Measurements from ENCODE around the gene SUPT3H. TPM values are rescaled to one million over a fixed set of nuclear protein-coding genes. Genes with fewer than 3 reads are reported as not detected.

Gene SUPT3H
- total and polyA plus RNA-seq, 2 of the 13 experiments (the other 11 are each of a cell fraction or from before 2014, with no cell fraction given): 11.9 to 36.1 TPM

DNA sequence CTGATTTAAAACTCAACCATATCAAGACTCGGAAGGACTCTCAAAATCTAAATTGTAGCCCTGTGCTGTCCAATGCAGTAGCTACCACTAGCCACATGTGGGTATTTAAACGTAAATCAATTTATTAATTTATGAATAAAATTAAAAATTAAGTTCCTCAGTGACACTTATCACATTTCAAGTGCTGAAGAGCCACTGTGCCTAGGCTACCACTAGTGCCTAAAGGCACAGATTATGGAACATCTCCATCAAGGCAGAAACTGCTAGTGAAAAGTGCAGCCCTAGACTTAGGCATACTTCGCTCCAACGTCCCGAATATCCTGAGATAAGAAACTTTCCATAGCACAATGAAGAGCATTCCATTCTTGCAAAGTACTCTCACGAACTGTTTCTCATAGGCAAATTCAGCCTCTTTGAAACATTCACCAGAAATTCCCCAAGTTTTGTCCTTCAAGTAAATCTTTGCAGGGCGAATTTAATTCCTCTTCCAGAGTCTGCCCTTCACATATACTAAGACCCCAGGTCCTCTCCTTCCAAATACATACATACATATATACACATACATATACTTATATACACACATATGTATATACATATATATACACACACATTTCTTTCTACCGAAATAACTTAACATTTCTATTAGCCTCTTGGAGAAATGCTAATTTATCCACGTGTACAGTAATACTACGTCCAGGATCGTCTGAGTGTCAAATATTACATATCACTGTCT, 1.3 kb downstream of the SUPT3H start:
- Histone ChIP-seq H3K27ac (ENCODE audit: extremely low read length, insufficient read depth, low read length) (peak overlapping the region; percentile 96), H3K4me2 (ENCODE audit: low read depth, low read length) (peak overlapping the region; percentile 94), H4K20me1 (ENCODE audit: insufficient read depth, low read length) (no peaks in the 10 kb centered on the region), H3K4me3 (replicated peaks in 1 of 3; ENCODE audit: insufficient read depth in 1 of 3, low read depth in 2 of 3, low read length in 3 of 3) (peak overlapping the region; percentile 79 to 81 (median 80)), H3K9ac (ENCODE audit: insufficient read depth, low read depth, low read length) (peak overlapping the region; percentile 85), H3K36me3 (replicated peaks in 1 of 2; ENCODE audit: control insufficient read depth in 1 of 2, insufficient read depth in 2 of 2, low read length in 2 of 2) (no peaks in the 10 kb centered on the region), H3K79me2 (ENCODE audit: insufficient read depth, low read length) (peaks cover 38% of the 10 kb centered on the region), H3K27me3 (ENCODE audit: control insufficient read depth in 1 of 2, insufficient read depth in 2 of 2, low read length in 2 of 2) (no peaks in the 10 kb centered on the region; a peak in 1 of 5 replicates), H3K4me1 (ENCODE audit: insufficient read depth, low read length) (peaks cover 40% of the 10 kb centered on the region), H3K9me3 (ENCODE audit: low read length) (no peaks in the 10 kb centered on the region), H2AFZ (ENCODE audit: low read length) (peak overlapping the region; percentile 80)
- intact Hi-C loops (cut with micrococcal nuclease; ENCODE audit: unreplicated experiment): loop anchor here (5.0 to 10.0 kb wide), 3 partner anchors 179 to 719 kb away; no protein-coding TSS in a partner anchor
- 22% methylated on average over 11 of the region's 11 CpGs for WGBS (ENCODE audit: low lambda C conversion rate)
- POLR2A ChIA-PET: interaction anchor here (0.8 to 2.2 kb wide), 5 partner anchors 11 to 721 kb away, joined by 3 to 9 read pairs (median 5); no protein-coding TSS in a partner anchor
- CTCF ChIA-PET (ENCODE audit: low intra/inter-chr PET ratio, low total read pairs): no interaction called here
- no peak for ATAC-seq
- in situ Hi-C loops (cut with HindIII; ENCODE audit: extremely low pct_ligation_motif_present, low pct_unique_long_range_greater_than_20kb): no loop called here
- no peak for DNase-seq (ENCODE audit: low spot score)
- no peak for FAIRE-seq
- BruUV-seq (replicated peaks): no TSS peak
- TF ChIP-seq BRCA1 (CRISPR knock-in tag; IDR thresholded peaks at IDR 0.05) (no peak), SOX5 (CRISPR knock-in tag; IDR thresholded peaks at IDR 0.05; ENCODE audit: borderline replicate concordance) (no peak), SMYD3 (CRISPR knock-in tag; IDR thresholded peaks at IDR 0.05) (no peak), TEAD3 (CRISPR knock-in tag; optimal IDR thresholded peaks at IDR 0.05; ENCODE audit: borderline replicate concordance) (peak; percentile 13), TCF12 (IDR thresholded peaks at IDR 0.05) (no peak), TCF12 (CRISPR knock-in tag; IDR thresholded peaks at IDR 0.05) (no peak), MZF1 (CRISPR knock-in tag; IDR thresholded peaks at IDR 0.05; ENCODE audit: borderline replicate concordance) (no peak), ZNF10 (CRISPR knock-in tag; IDR thresholded peaks at IDR 0.05; ENCODE audit: borderline replicate concordance, low read depth) (no peak), SP140L (CRISPR knock-in tag; IDR thresholded peaks at IDR 0.05; ENCODE audit: borderline replicate concordance) (0 out of 2 replicates have a peak, but pooled peaks have one; percentile 5), ZNF790 (CRISPR knock-in tag; IDR thresholded peaks at IDR 0.05; ENCODE audit: borderline replicate concordance) (no peak), RBAK (CRISPR knock-in tag; IDR thresholded peaks at IDR 0.05) (no peak), U2AF2 (IDR thresholded peaks at IDR 0.05; ENCODE audit: low read depth, low read length) (no peak), ZNF569 (CRISPR knock-in tag; IDR thresholded peaks at IDR 0.05; ENCODE audit: borderline replicate concordance) (0 out of 2 replicates have a peak, but pooled peaks have one; percentile 13), RARG (CRISPR knock-in tag; IDR thresholded peaks at IDR 0.05; ENCODE audit: low read depth) (0 out of 2 replicates have a peak, but pooled peaks have one; percentile 66), KMT2A (CRISPR knock-in tag; IDR thresholded peaks at IDR 0.05) (peak; percentile 31; the same call in 1 of the 2 replicates), NFIC (IDR thresholded peaks at IDR 0.05; ENCODE audit: low read length) (no peak), ZNF724P (CRISPR knock-in tag; IDR thresholded peaks at IDR 0.05; ENCODE audit: borderline replicate concordance) (no peak), ZFP36L1 (CRISPR knock-in tag; IDR thresholded peaks at IDR 0.05) (0 out of 2 replicates have a peak, but pooled peaks have one; percentile 7)
- TF ChIP-seq, protein P1, sequence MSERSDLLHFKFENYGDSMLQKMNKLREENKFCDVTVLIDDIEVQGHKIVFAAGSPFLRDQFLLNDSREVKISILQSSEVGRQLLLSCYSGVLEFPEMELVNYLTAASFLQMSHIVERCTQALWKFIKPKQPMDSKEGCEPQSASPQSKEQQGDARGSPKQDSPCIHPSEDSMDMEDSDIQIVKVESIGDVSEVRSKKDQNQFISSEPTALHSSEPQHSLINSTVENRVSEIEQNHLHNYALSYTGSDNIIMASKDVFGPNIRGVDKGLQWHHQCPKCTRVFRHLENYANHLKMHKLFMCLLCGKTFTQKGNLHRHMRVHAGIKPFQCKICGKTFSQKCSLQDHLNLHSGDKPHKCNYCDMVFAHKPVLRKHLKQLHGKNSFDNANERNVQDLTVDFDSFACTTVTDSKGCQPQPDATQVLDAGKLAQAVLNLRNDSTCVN (CRISPR knock-in tag; IDR thresholded peaks at IDR 0.05; ENCODE audit: borderline replicate concordance): no peak
- TF ChIP-seq, protein P2, sequence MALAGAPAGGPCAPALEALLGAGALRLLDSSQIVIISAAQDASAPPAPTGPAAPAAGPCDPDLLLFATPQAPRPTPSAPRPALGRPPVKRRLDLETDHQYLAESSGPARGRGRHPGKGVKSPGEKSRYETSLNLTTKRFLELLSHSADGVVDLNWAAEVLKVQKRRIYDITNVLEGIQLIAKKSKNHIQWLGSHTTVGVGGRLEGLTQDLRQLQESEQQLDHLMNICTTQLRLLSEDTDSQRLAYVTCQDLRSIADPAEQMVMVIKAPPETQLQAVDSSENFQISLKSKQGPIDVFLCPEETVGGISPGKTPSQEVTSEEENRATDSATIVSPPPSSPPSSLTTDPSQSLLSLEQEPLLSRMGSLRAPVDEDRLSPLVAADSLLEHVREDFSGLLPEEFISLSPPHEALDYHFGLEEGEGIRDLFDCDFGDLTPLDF (CRISPR knock-in tag; IDR thresholded peaks at IDR 0.05): peak; percentile 2; the same call in 1 of the 2 replicates
- TF ChIP-seq, protein P3, sequence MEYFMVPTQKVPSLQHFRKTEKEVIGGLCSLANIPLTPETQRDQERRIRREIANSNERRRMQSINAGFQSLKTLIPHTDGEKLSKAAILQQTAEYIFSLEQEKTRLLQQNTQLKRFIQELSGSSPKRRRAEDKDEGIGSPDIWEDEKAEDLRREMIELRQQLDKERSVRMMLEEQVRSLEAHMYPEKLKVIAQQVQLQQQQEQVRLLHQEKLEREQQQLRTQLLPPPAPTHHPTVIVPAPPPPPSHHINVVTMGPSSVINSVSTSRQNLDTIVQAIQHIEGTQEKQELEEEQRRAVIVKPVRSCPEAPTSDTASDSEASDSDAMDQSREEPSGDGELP (IDR thresholded peaks at IDR 0.05; ENCODE audit: borderline replicate concordance, low read depth): no peak

Measured in HepG2 (cell line).